GM19099 (cell line): ENCODE data around the gene TMEM191B.
"Not testable (repeated sequence)": the region's sequence is repeated elsewhere in the genome, so short reads cannot be mapped to it uniquely, and the experiment has no call there.

Source experiments
- POLR2A ChIP-seq: IDR thresholded peaks from 3 replicates; pipeline ENCODE4 v1.6.1; 2011; ENCODE audit warnings: low read depth; ENCODE audit not compliant: insufficient read length; ENCODE audit errors: extremely low read depth

TMEM191B gene

DNA sequence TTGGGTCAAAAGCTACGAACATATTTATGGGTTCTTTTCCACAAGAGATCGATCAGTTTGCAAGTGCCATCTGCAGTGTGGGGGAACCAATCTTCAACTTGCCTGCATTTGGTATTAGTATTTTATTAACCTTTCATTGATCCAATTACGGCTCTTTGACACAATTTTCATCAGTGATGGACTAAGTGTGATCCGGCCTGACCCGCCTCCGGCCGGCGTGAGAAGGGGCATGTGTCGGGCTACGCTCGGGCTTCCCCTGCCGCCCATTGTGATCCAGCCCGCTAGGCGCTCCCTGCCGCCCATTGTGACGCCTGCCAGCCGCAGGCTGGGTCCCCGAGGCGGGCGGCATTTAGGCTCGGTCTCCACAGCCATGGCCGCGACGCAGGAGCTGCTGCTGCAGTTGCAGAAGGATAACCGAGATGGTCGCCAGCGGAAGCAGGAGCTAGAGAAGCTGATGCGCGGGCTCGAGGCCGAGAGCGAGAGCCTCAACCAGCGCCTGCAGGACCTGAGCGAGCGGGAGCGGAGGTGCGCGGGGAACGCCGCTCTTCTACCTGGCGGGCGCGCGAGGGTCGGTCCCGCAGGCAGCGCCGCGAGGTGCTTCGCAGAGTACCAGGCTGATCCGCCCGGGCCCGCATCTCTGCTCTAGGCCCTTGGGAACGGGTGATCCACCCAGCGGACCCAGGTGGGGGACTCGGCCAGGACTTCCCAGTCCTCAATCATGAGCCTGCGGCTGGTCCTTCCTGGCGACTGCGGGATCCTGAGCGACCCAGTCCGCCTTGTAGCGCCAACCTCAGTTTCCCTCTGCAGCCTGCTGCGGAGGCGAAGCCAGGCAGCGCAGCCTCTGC, at the start of gene TMEM191B:
TMEM191B (plus strand) TSS at position 51 of the 845 bp plus-strand sequence; CDS start at position 230, 179 bp downstream.
- TF ChIP-seq POLR2A: not testable (repeated sequence)

DNA sequence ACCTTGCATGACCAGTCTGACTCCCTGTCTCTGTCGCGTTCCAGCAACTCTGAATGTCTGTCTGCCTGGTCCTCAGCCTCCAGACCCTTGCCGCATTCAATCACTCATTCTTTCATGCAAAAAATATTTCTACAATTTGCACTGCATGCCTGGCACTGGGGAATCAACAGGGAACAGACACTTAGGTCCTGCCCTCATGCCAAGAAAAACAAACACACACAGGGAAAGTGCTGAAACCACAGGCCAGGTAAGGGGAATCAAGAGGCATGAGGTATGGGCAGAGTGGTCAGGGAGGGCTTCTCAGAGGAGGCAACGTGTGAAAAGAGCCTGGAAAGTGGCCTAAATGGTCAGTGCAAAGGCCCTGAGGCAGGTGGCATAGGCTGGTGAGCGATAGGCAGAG, 9.5 kb upstream of the TMEM191B start, which contains the start of gene GGTLC3:
GGTLC3 (minus strand) TSS at position 101 of the 400 bp plus-strand sequence. CDS start 264 bp downstream, outside the sequence.
- not testable (repeated sequence) for TF ChIP-seq POLR2A
